ENCODE data around the gene LRRK1.

DNA sequence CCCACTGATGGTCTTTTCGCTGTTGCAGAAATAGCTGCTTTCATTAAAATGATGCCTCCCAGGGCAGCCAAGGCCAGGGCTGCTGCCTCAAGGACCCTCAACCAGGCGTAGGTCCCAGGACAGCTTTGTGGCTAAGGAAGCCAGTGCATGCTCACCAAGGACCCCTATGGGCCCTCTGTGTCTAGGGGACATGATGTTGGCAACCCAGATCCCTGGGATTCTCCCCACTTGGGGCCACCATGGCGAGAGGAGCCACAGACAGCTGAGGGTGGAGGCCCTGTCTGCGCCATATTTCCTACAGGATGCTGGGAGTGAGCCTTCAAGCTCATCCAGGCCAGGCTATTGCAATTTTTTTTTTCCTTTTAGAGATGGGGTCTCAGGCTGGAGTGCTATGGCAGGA is 195.5 kb downstream of the LRRK1 start:
- TF ChIP-seq, protein P1, sequence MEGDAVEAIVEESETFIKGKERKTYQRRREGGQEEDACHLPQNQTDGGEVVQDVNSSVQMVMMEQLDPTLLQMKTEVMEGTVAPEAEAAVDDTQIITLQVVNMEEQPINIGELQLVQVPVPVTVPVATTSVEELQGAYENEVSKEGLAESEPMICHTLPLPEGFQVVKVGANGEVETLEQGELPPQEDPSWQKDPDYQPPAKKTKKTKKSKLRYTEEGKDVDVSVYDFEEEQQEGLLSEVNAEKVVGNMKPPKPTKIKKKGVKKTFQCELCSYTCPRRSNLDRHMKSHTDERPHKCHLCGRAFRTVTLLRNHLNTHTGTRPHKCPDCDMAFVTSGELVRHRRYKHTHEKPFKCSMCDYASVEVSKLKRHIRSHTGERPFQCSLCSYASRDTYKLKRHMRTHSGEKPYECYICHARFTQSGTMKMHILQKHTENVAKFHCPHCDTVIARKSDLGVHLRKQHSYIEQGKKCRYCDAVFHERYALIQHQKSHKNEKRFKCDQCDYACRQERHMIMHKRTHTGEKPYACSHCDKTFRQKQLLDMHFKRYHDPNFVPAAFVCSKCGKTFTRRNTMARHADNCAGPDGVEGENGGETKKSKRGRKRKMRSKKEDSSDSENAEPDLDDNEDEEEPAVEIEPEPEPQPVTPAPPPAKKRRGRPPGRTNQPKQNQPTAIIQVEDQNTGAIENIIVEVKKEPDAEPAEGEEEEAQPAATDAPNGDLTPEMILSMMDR (IDR thresholded peaks at IDR 0.05) = no peak
- TF ChIP-seq POLR2A (IDR thresholded peaks at IDR 0.05) = no peak

All from thyroid gland (tissue), 4 donors.